SU-DHL-6 (cell line): ENCODE measurements around the gene PTTG1IP2.

Source experiments
- H2AFZ ChIP-seq: fragments of 200-600 bp; sonication (generic); 2 replicates; pipeline ENCODE4 v1.6.1; 2014; ENCODE audit warnings: low read depth, mild to moderate bottlenecking, moderate library complexity, mixed read lengths, antibody characterized with exemption, low read length; ENCODE audit not compliant: severe bottlenecking
- H3F3A ChIP-seq: fragments of 200-600 bp; shearing (Covaris generic); 2 replicates; pipeline ENCODE4 v1.6.0; 2016; ENCODE audit warnings: antibody characterized with exemption, mild to moderate bottlenecking; ENCODE audit not compliant: insufficient read depth
- H3K27ac ChIP-seq: fragments of 200-600 bp; sonication (generic); 2 replicates; pipeline ENCODE4 v1.5.1; 2016; ENCODE audit warnings: low read depth, mild to moderate bottlenecking, low read length, moderate library complexity, mixed read lengths
- H3K27me3 ChIP-seq: fragments of 200-600 bp; sonication (generic), shearing (Covaris generic); 2 replicates; pipeline ENCODE4 v1.6.0; 2014; ENCODE audit warnings: mild to moderate bottlenecking, low read length
- H3K36me3 ChIP-seq: fragments of 200-600 bp; sonication (generic); 2 replicates; pipeline ENCODE4 v1.6.1; 2014; ENCODE audit warnings: mild to moderate bottlenecking, low read length, mixed read lengths
- H3K4me2 ChIP-seq: fragments of 300-600, 200-600 bp; shearing (Covaris generic), sonication (generic); 2 replicates; pipeline ENCODE4 v1.6.0; 2014; ENCODE audit warnings: low read length, low read depth, mild to moderate bottlenecking; ENCODE audit not compliant: poor library complexity, severe bottlenecking
- H3K4me3 ChIP-seq: fragments of 200-600 bp; sonication (generic); 2 replicates; pipeline ENCODE4 v1.5.1; 2014; ENCODE audit warnings: antibody characterized with exemption, low read length, mild to moderate bottlenecking, mixed read lengths; ENCODE audit not compliant: insufficient read depth, poor library complexity, severe bottlenecking
- H3K79me2 ChIP-seq: fragments of 200-600 bp; sonication (generic); 2 replicates; pipeline ENCODE4 v1.6.1; 2014; ENCODE audit warnings: mild to moderate bottlenecking, low read length, moderate library complexity; ENCODE audit not compliant: insufficient read depth
- H3K9ac ChIP-seq: fragments of 200-600 bp; sonication (generic); 2 replicates; pipeline ENCODE4 v1.7.0; 2014; ENCODE audit warnings: mild to moderate bottlenecking, low read length
- H3K9me2 ChIP-seq: fragments of 200-600 bp; sonication (generic); replicated peaks from 2 replicates; pipeline ENCODE4 v1.6.1; 2014; ENCODE audit warnings: low read length; ENCODE audit not compliant: insufficient read depth
- H3K9me3 ChIP-seq: fragments of 200-600 bp; sonication (generic); 2 replicates; pipeline ENCODE4 v1.6.1; 2014; ENCODE audit warnings: low read length, mixed read lengths; ENCODE audit not compliant: insufficient read depth
- H4K20me1 ChIP-seq: fragments of 200-600 bp; sonication (generic); 2 replicates; pipeline ENCODE4 v1.6.1; 2014; ENCODE audit warnings: low read depth, mild to moderate bottlenecking, antibody characterized with exemption, low read length, moderate library complexity, mixed read lengths
- EZH2phosphoT487 ChIP-seq: fragments of 200-600 bp; sonication (generic), shearing (Covaris generic); conservative IDR thresholded peaks from 2 replicates; pipeline ENCODE4 v1.6.1; 2018; ENCODE audit warnings: mild to moderate bottlenecking, antibody characterized with exemption, low read length, moderate library complexity, mixed read lengths
- TF ChIP-seq, protein P1 (sequence below): fragments of 200-600 bp; sonication (generic); IDR thresholded peaks from one replicate; pipeline ENCODE4 v1.5.1; 2017; ENCODE audit warnings: antibody characterized with exemption, mild to moderate bottlenecking, low read length, moderate library complexity; ENCODE audit not compliant: insufficient read depth, poor library complexity, severe bottlenecking

The PTTG1IP2 gene

DNA sequence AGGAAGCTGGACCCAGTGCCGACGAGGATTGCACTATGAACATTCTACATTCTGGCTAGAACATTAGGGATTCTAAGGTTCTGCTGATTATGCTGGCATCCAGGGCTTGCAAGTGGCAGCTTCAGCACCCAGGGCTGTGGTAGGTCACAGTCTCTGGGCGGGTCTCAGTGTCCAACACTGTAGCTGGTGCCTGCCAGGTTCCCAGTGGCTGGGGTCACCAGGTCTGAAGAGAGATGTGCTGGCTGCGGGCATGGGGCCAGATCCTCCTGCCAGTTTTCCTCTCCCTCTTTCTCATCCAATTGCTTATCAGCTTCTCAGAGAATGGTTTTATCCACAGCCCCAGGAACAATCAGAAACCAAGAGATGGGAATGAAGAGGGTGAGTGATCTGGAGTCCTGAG lies at the start of gene PTTG1IP2:
PTTG1IP2 (plus strand) TSS at position 86 of the 400 bp plus-strand sequence; CDS start at position 234, 148 bp downstream.
- Histone ChIP-seq H3K9ac (no peak within 1 kb of the TSS), H4K20me1 (no peaks in the 10 kb centered on the region), H3K27ac (no peak within 1 kb of the TSS), H3K79me2 (no peaks in the 10 kb centered on the region), H3F3A (no peaks in the 10 kb centered on the region), H3K4me3 (no peak within 1 kb of the TSS), H3K9me2 (no peaks in the 10 kb centered on the region), H3K27me3 (no peaks in the 10 kb centered on the region), H3K4me2 (no peak within 1 kb of the TSS), H2AFZ (no peak within 1 kb of the TSS), H3K36me3 (no peaks in the 10 kb centered on the region), H3K9me3 (0 out of 2 replicates have a peak, but pooled peaks cover 5% of the 10 kb centered on the region)
- TF ChIP-seq EZH2phosphoT487: no peak
- TF ChIP-seq, protein P1, sequence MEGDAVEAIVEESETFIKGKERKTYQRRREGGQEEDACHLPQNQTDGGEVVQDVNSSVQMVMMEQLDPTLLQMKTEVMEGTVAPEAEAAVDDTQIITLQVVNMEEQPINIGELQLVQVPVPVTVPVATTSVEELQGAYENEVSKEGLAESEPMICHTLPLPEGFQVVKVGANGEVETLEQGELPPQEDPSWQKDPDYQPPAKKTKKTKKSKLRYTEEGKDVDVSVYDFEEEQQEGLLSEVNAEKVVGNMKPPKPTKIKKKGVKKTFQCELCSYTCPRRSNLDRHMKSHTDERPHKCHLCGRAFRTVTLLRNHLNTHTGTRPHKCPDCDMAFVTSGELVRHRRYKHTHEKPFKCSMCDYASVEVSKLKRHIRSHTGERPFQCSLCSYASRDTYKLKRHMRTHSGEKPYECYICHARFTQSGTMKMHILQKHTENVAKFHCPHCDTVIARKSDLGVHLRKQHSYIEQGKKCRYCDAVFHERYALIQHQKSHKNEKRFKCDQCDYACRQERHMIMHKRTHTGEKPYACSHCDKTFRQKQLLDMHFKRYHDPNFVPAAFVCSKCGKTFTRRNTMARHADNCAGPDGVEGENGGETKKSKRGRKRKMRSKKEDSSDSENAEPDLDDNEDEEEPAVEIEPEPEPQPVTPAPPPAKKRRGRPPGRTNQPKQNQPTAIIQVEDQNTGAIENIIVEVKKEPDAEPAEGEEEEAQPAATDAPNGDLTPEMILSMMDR: no peak

DNA sequence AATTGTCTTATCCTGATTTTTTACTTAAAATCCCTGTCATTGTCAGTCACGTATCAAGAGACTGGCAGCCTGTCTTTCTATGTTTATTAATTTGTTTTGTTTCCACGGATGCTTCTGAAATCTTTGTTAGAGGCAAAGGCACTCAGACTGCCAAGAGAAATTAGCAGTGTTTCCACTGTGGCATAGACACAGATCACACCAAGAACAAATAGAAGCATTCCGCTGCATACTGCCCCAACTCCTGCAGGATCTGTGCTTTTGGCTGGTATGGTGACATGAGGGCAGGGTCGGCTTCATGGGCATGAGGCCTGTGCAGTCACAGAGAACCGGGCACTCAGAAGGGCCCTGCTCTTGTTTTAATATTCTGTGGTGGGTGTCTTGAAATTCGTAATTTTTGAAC lies 47.8 kb upstream of the PTTG1IP2 start:
- Histone ChIP-seq H3K27me3 (no peaks in the 10 kb centered on the region), H3K4me2 (no peak overlapping the region), H3K27ac (no peak overlapping the region), H2AFZ (no peak overlapping the region), H4K20me1 (no peaks in the 10 kb centered on the region), H3K79me2 (no peaks in the 10 kb centered on the region), H3K4me3 (no peak overlapping the region), H3K9me2 (no peaks in the 10 kb centered on the region), H3K9me3 (no peaks in the 10 kb centered on the region), H3K9ac (no peak overlapping the region), H3K36me3 (no peaks in the 10 kb centered on the region), H3F3A (no peaks in the 10 kb centered on the region)
- no peak for TF ChIP-seq EZH2phosphoT487
- TF ChIP-seq, protein P1: no peak

DNA sequence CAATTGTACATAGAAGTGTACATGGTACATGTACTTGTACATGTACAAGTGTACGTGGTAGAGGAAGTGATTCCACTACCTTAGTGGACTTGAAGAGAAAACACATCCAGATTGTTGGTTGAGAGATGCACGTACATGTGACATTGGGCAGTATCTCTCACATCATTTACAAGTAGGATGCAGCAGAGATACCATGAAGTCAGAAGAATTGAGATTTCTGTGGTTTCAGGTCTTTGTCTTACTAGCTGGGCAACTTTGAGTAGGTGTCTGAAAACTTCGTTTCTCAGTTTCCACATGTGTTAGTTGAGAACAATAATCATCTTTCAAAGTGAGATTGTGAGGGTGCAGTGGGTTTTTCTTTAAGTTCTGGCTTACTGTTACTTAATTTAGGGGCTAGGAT lies 44.7 kb upstream of the PTTG1IP2 start:
- H3K36me3 ChIP-seq: no peaks in the 10 kb centered on the region
- TF ChIP-seq, protein P1: no peak
- no peak for TF ChIP-seq EZH2phosphoT487
- H3K9me3 ChIP-seq: no peaks in the 10 kb centered on the region
- no peak overlapping the region for H3K27ac ChIP-seq
- no peaks in the 10 kb centered on the region for H3F3A ChIP-seq
- H3K79me2 ChIP-seq: no peaks in the 10 kb centered on the region
- H3K4me2 ChIP-seq: no peak overlapping the region
- H4K20me1 ChIP-seq: no peaks in the 10 kb centered on the region
- H3K9me2 ChIP-seq: no peaks in the 10 kb centered on the region
- H3K4me3 ChIP-seq: no peak overlapping the region
- no peaks in the 10 kb centered on the region for H3K27me3 ChIP-seq
- H3K9ac ChIP-seq: no peak overlapping the region
- no peak overlapping the region for H2AFZ ChIP-seq
